Measurements from ENCODE around the gene CEP78. TPM values are rescaled to one million over a fixed set of nuclear protein-coding genes. Genes with fewer than 3 reads are reported as not detected.
A peak's percentile ranks its signal among the peaks of the same experiment; 100 is the strongest.

The CEP78 gene
- total and polyA plus RNA-seq, 11 donors: 1.1 to 8.2 (median 3.3) TPM

DNA sequence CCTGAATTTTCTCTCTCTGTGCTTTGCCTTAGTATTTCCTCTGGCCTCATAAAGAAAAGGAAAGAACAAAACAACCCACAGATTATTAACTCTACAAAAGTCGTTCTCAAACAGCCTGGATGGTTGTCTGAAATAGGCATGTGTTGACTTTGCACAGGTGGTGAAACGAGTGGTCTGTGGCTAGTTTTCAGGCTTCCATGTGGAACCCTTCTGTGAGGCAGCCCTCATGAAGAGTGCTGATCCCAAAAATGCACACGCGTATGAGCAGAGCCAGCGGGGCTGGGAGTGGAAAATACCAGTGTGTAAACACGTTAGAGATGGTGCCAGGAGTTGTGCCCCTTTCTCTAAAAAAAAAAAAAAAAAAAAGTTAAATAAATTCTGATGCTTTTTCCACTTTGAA, 56.2 kb downstream of the CEP78 start:
- ATAC-seq (no peak), DNase-seq (no peak)
- WGBS, 4 donors: 39 to 57% (median 46%) methylated on average over 6 of the region's 6 CpGs
- Histone ChIP-seq H3K36me3 (no peaks in the 10 kb centered on the region), H3K9me3 (no peaks in the 10 kb centered on the region), H3K27ac (no peak overlapping the region), H3K4me1 (peaks cover 0 to 13% (median 5%) of the 10 kb centered on the region in 12 donors), H3K27me3 (peaks cover 0 to 3% (median 0%) of the 10 kb centered on the region in 9 donors), H3K4me3 (no peak overlapping the region)
- intact Hi-C loops (cut with DNase I): no loop called here
- TF ChIP-seq POLR2A (IDR thresholded peaks at IDR 0.05): no peak

- H3K27ac ChIP-seq: no peak overlapping the region
- ATAC-seq (no peak), DNase-seq (no peak)
- TF ChIP-seq POLR2A (IDR thresholded peaks at IDR 0.05): no peak
- no peak for TF ChIP-seq CTCF (IDR thresholded peaks at IDR 0.05)
- peaks cover 6 to 22% (median 14%) of the 10 kb centered on the region in 12 donors for H3K4me1 ChIP-seq
- intact Hi-C loops (cut with DNase I): no loop called here
- H3K4me3 ChIP-seq: peak overlapping the region in 1 of 12 donors; percentile 8
- H3K27me3 ChIP-seq: peaks cover 0 to 12% (median 0%) of the 10 kb centered on the region in 9 donors
- 91 to 96% (median 93%) methylated on average over 9 of the region's 9 CpGs for WGBS, 4 donors
- H3K36me3 ChIP-seq: no peaks in the 10 kb centered on the region
- H3K9me3 ChIP-seq: no peaks in the 10 kb centered on the region
These were observed 57.0 kb downstream of the CEP78 start for GRCh38 chr9:78292716-78293497.

DNA sequence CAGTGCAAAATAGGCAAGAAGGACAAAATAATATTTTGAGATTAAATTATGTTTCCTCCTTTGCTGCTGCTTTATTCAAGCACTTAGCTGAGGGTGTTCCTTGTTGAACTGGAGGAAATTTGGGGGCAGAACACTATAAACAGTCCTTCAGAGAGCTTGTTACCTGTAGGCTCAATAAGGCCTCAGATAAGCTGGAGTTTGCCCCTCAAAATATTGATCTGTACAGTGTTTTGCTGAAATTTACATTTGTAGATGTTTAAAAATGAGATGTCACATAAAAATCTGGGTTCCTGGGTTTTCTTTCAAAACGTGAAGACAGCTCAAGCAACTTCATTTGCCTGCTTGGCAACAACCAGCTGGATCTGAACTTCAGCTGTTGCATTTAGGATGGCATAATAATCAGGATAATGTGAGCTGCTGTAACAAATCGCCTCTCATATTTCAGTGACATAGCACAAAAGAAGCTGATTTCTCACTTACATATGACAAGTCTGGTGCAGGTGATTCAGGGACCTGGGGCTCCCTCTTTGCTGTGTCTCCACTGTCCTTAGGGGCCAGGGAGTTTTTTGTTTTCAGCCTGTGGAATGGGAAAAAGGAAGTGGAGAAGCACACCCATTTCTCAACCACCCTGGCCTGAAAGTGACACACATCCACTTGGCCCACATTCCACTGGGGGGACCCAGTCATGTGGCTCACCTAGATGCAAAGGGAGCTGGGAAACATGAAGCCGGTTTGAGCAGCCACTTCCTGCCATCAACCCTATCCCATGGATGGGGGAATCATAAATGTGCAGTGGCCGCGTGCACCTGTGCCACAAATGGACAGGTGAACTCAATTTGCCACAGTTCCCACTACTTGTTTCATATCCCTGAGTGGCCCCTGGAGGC, 58.7 kb downstream of the CEP78 start:
- TF ChIP-seq CTCF (IDR thresholded peaks at IDR 0.05): no peak
- no peak for TF ChIP-seq POLR2A (IDR thresholded peaks at IDR 0.05)
- no peak overlapping the region for H3K27ac ChIP-seq
- WGBS, 4 donors: 86 to 89% (median 86%) methylated on average over 5 of the region's 5 CpGs

DNA sequence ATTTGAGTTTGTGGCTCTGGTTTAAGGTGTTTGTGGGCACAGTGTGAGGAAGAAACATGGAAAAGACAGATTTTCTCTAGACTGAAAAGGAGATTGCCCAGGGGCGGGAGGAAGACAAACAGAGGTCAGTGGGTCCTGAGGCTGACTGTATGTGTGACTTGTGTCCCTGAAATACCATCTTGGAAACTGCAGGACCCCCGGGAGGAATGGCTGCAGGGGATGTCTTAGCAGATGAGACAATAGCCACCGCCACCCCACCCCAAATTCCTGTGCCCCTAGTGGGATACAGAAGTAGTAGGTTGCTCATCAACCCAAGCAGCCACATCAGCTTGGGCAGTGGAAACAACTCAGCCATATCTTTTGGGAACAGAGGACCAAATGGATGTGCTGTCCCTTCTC, 59.3 kb downstream of the CEP78 start:
- 90 to 92% (median 91%) methylated on average over 3 of the region's 3 CpGs for WGBS, 4 donors
- DNase-seq (no peak), ATAC-seq (no peak)
- Histone ChIP-seq H3K9me3 (no peaks in the 10 kb centered on the region), H3K27me3 (peaks cover 0 to 30% (median 11%) of the 10 kb centered on the region in 9 donors), H3K4me3 (no peak overlapping the region), H3K27ac (peak overlapping the region in 1 of 12 donors; percentile 69), H3K4me1 (peaks cover 6 to 29% (median 19%) of the 10 kb centered on the region in 12 donors), H3K36me3 (no peaks in the 10 kb centered on the region)
- no peak for TF ChIP-seq CTCF (IDR thresholded peaks at IDR 0.05)
- no peak for TF ChIP-seq POLR2A (IDR thresholded peaks at IDR 0.05)
- intact Hi-C loops (cut with DNase I): no loop called here

More for the DNA sequence above, 58.7 kb downstream of the CEP78 start:
- H3K4me1 ChIP-seq: peaks cover 6 to 29% (median 19%) of the 10 kb centered on the region in 12 donors
- ATAC-seq (no peak), DNase-seq (no peak)
- no peak overlapping the region for H3K4me3 ChIP-seq
- intact Hi-C loops (cut with DNase I): no loop called here
- no peaks in the 10 kb centered on the region for H3K9me3 ChIP-seq
- H3K36me3 ChIP-seq: no peaks in the 10 kb centered on the region
- peaks cover 0 to 25% (median 5%) of the 10 kb centered on the region in 9 donors for H3K27me3 ChIP-seq
